K562 (cell line): ENCODE data around the gene GIPR. TPM values are rescaled to one million over a fixed set of nuclear protein-coding genes. Genes with fewer than 3 reads are reported as not detected.
A peak's percentile ranks its signal among the peaks of the same experiment; 100 is the strongest.

Source experiments
- ATF1 ChIP-seq, 2 experiments: fragments of 450-650 bp in 1 of 2; IDR thresholded peaks; 2 replicates each; pipeline ENCODE4 v1.6.1; 2016; ENCODE audit warnings: missing compliant biosample characterization in 1 of 2, missing genetic modification characterization in 1 of 2
- ATF7 ChIP-seq: fragments of 450-650 bp; IDR thresholded peaks from 2 replicates; pipeline ENCODE4 v1.7.1; 2014; ENCODE audit warnings: mild to moderate bottlenecking, moderate library complexity
- BRD9 ChIP-seq: fragments of 450-650 bp; IDR thresholded peaks from 2 replicates; pipeline ENCODE4 v1.6.1; 2018; ENCODE audit warnings: low read depth; ENCODE audit not compliant: partially characterized antibody
- CCNT2 ChIP-seq: IDR thresholded peaks from 2 replicates; pipeline ENCODE4 v1.6.1; 2011; ENCODE audit warnings: borderline replicate concordance, low read depth, mild to moderate bottlenecking, moderate library complexity, mixed read lengths, low read length; ENCODE audit not compliant: insufficient read length; ENCODE audit errors: extremely low read depth
- FOSL1 ChIP-seq: fragments of 200-800 bp; sonication (Bioruptor generic); conservative IDR thresholded peaks from 2 replicates; pipeline ENCODE4 v1.6.1; 2016; ENCODE audit warnings: missing genetic modification characterization, missing compliant biosample characterization
- GABPA ChIP-seq: fragments of 200-800 bp; sonication (Bioruptor generic); conservative IDR thresholded peaks from 2 replicates; pipeline ENCODE4 v1.6.1; 2016; ENCODE audit warnings: low read depth, missing genetic modification characterization, missing compliant biosample characterization
- GATAD2A ChIP-seq: fragments of 450-650 bp; IDR thresholded peaks from 2 replicates; pipeline ENCODE4 v1.6.1; 2017
- HNRNPLL ChIP-seq: fragments of 200-400 bp; formaldehyde crosslinking; IDR thresholded peaks from 2 replicates; pipeline ENCODE4 v1.6.1; 2017; ENCODE audit warnings: low read length, low read depth, mild to moderate bottlenecking; ENCODE audit not compliant: poor library complexity, severe bottlenecking
- MBD2 ChIP-seq: sonication (generic); IDR thresholded peaks from 2 replicates; pipeline ENCODE4 v1.6.1; 2016; ENCODE audit warnings: low read depth, borderline replicate concordance
- MTA1 ChIP-seq: fragments of 450-650 bp; IDR thresholded peaks from 2 replicates; pipeline ENCODE4 v1.6.1; 2017; ENCODE audit warnings: borderline replicate concordance
- MXI1 ChIP-seq: IDR thresholded peaks from 2 replicates; pipeline ENCODE4 v1.6.1; 2011; ENCODE audit warnings: low read depth, mild to moderate bottlenecking, improper control_type of control experiment, low read length
- POLR2B ChIP-seq: fragments of 450-650 bp; IDR thresholded peaks from 2 replicates; pipeline ENCODE4 v1.6.1; 2018; ENCODE audit warnings: low read depth; ENCODE audit not compliant: partially characterized antibody
- RBBP5 ChIP-seq: fragments of 200-600 bp; sonication (generic); IDR thresholded peaks from 2 replicates; pipeline ENCODE4 v1.6.1; 2012; ENCODE audit warnings: borderline replicate concordance, mild to moderate bottlenecking, low read length, control low read depth, inconsistent platforms; ENCODE audit not compliant: insufficient read depth, poor library complexity, severe bottlenecking
- RNF2 ChIP-seq: sonication (generic); IDR thresholded peaks from 2 replicates; pipeline ENCODE4 v1.6.1; 2016
- SIN3A ChIP-seq, 2 experiments: fragments of 150-350 bp in 1 of 2; IDR thresholded peaks; 2 replicates each; pipeline ENCODE4 v1.6.1; 2011 to 2016; ENCODE audit warnings: borderline replicate concordance in 2 of 2, low read depth in 2 of 2, low read length in 2 of 2, mild to moderate bottlenecking in 2 of 2, moderate library complexity in 2 of 2; ENCODE audit not compliant: control insufficient read depth in 1 of 2
- SIX5 ChIP-seq, 2 experiments: IDR thresholded peaks; 2 replicates each; pipeline ENCODE4 v1.6.1; 2011; ENCODE audit warnings: low read length in 2 of 2, borderline replicate concordance in 1 of 2, low read depth in 1 of 2, mild to moderate bottlenecking in 1 of 2, moderate library complexity in 1 of 2; ENCODE audit not compliant: insufficient read depth in 1 of 2
- SP1 ChIP-seq: sonication (generic); formaldehyde crosslinking; IDR thresholded peaks from 2 replicates; pipeline ENCODE4 v1.8.1; 2022; ENCODE audit warnings: mild to moderate bottlenecking, missing genetic modification reagents
- SUPT5H ChIP-seq: fragments of 450-650 bp; IDR thresholded peaks from 2 replicates; pipeline ENCODE4 v1.6.1; 2016
- TAF1 ChIP-seq: IDR thresholded peaks from 2 replicates; pipeline ENCODE4 v1.6.1; 2011; ENCODE audit warnings: mild to moderate bottlenecking, low read length, moderate library complexity; ENCODE audit not compliant: insufficient read depth, control insufficient read depth, severe bottlenecking; ENCODE audit errors: extremely low read depth
- ZNF217 ChIP-seq: sonication (generic); formaldehyde crosslinking; IDR thresholded peaks from 2 replicates; pipeline ENCODE4 v1.8.0; 2022; ENCODE audit warnings: mild to moderate bottlenecking, missing genetic modification reagents
- polyA plus RNA-seq, 8 experiments: library from polyadenylated mRNA; depleted of rRNA in 4 of 8; stranded (reverse) in 5 of 8; unstranded in 3 of 8; fragments of >200 nt; fragmentation: Nextera tagmentation in 2 of 8; fragmentation: Illumina TruSeq in 1 of 8; extraction: Ambion mirVana in 2 of 8; extraction: Trizol in 1 of 8; gene quantifications; 2 replicates each; pipeline versions ENCODE4 v1.2.1 to v1.2.3, GENCODE V29; 2011 to 2014; ENCODE audit warnings: inconsistent platforms in 1 of 8, missing spikeins in 1 of 8
- total RNA-seq, 7 experiments: library from RNA; depleted of rRNA in 6 of 7; stranded (reverse); fragments of >200 nt in 6 of 7; fragmentation: Illumina TruSeq in 2 of 7; extraction: Trizol in 2 of 7; gene quantifications; 2 replicates each; pipeline versions ENCODE4 v1.2.1 to v1.2.3, GENCODE V29; 2011 to 2021; ENCODE audit warnings: low replicate concordance in 1 of 7
- TF ChIP-seq, protein P1 (sequence below): sonication (generic); formaldehyde crosslinking; IDR thresholded peaks from 2 replicates; pipeline ENCODE4 v1.8.0; 2022; ENCODE audit warnings: mild to moderate bottlenecking, missing genetic modification reagents
- TF ChIP-seq, protein P2 (sequence below): sonication (generic); formaldehyde crosslinking; IDR thresholded peaks from 2 replicates; pipeline ENCODE4 v1.8.0; 2022; ENCODE audit warnings: missing genetic modification reagents, mild to moderate bottlenecking, moderate library complexity, borderline replicate concordance

Gene GIPR
- total and polyA plus RNA-seq, 9 of the 15 experiments (the other 6 are each of a cell fraction or from before 2014, with no cell fraction given), result 2.2 to 26.8 (median 12.7) TPM

DNA sequence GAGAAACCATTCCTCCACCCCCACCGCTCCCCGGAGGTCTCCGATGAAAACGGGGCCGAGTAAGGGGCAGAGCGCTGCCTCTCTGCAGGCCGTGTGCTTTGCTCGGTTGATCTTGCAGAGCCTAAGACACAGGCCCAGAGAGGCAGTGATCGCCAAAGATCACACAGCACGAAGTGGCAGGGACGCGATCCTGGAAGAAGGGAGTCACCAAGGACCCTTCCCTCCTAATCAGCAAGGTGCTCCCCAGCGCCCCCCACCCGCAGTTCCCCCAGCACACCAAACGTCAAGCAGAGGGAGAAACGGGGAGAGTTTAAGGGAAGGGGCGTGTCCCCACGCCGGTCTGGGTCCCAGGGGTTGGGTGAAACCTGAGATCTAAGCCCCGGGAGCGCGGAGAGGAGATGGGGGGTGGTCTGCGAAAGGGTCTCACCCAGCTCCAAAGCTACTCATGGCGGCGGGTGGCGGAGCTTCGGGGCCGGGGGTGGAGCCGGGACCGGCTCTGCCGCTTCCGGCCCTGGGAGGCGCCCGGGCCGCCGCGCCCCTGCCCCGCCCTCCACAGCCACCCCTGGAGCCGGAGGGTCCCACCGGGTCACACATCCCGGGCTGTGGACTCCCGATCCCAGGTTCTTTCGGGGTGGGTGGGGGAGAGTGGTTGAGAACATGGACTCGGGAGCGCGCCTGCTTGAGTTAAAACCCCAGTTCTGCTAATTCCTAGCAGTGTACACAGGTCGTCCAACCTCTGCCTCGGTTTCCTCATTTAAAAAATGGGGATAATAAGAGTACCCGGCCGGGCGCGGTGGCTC is 28.9 kb upstream of the GIPR start, which contains the start of gene EML2 (continued):
- TF ChIP-seq, protein P1, sequence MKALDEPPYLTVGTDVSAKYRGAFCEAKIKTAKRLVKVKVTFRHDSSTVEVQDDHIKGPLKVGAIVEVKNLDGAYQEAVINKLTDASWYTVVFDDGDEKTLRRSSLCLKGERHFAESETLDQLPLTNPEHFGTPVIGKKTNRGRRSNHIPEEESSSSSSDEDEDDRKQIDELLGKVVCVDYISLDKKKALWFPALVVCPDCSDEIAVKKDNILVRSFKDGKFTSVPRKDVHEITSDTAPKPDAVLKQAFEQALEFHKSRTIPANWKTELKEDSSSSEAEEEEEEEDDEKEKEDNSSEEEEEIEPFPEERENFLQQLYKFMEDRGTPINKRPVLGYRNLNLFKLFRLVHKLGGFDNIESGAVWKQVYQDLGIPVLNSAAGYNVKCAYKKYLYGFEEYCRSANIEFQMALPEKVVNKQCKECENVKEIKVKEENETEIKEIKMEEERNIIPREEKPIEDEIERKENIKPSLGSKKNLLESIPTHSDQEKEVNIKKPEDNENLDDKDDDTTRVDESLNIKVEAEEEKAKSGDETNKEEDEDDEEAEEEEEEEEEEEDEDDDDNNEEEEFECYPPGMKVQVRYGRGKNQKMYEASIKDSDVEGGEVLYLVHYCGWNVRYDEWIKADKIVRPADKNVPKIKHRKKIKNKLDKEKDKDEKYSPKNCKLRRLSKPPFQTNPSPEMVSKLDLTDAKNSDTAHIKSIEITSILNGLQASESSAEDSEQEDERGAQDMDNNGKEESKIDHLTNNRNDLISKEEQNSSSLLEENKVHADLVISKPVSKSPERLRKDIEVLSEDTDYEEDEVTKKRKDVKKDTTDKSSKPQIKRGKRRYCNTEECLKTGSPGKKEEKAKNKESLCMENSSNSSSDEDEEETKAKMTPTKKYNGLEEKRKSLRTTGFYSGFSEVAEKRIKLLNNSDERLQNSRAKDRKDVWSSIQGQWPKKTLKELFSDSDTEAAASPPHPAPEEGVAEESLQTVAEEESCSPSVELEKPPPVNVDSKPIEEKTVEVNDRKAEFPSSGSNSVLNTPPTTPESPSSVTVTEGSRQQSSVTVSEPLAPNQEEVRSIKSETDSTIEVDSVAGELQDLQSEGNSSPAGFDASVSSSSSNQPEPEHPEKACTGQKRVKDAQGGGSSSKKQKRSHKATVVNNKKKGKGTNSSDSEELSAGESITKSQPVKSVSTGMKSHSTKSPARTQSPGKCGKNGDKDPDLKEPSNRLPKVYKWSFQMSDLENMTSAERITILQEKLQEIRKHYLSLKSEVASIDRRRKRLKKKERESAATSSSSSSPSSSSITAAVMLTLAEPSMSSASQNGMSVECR (CRISPR knock-in tag), result peak; percentile 28; the same call in 1 of the 2 replicates
- 0 out of 2 replicates have a peak, but pooled peaks have one; percentile 79 for TF ChIP-seq GATAD2A
- peak; percentile 39 for TF ChIP-seq BRD9
- no peak for TF ChIP-seq SIX5 (IDR thresholded peaks at IDR 0.05; ENCODE audit: borderline replicate concordance in 1 of 2, insufficient read depth in 1 of 2, low read depth in 1 of 2, low read length in 2 of 2)
- TF ChIP-seq MBD2, result peak; percentile 5; the same call in 1 of the 2 replicates
- 0 out of 2 replicates have a peak, but pooled peaks have one; percentile 56 for TF ChIP-seq MXI1
- TF ChIP-seq HNRNPLL, result peak; percentile 31
- peak; percentile 19; the same call in 1 of the 2 replicates for TF ChIP-seq ATF7
- TF ChIP-seq ZNF217, result no peak
- no peak for TF ChIP-seq ATF1 (CRISPR knock-in tag; IDR thresholded peaks at IDR 0.05)
- no peak for TF ChIP-seq ATF1 (tag; IDR thresholded peaks at IDR 0.05)
- peak; percentile 52 for TF ChIP-seq POLR2B
- peak; percentile 44 to 66; a peak in 1 of 4 replicates for TF ChIP-seq SIN3A (IDR thresholded peaks at IDR 0.05; ENCODE audit: borderline replicate concordance in 2 of 2, control insufficient read depth in 1 of 2, low read depth in 2 of 2, low read length in 2 of 2)
- TF ChIP-seq GABPA (tag), result peak; percentile 58
- TF ChIP-seq MTA1, result 0 out of 2 replicates have a peak, but pooled peaks have one; percentile 47
- TF ChIP-seq SP1 (CRISPR knock-in tag), result peak; percentile 46; the same call in 1 of the 2 replicates
- peak; percentile 54 for TF ChIP-seq RBBP5
- no peak for TF ChIP-seq RNF2
- peak; percentile 60 for TF ChIP-seq CCNT2
- 0 out of 2 replicates have a peak, but pooled peaks have one; percentile 25 for TF ChIP-seq FOSL1 (tag)
- peak; percentile 47 for TF ChIP-seq TAF1
- peak; percentile 42; the same call in 1 of the 2 replicates for TF ChIP-seq SUPT5H
- TF ChIP-seq, protein P2, sequence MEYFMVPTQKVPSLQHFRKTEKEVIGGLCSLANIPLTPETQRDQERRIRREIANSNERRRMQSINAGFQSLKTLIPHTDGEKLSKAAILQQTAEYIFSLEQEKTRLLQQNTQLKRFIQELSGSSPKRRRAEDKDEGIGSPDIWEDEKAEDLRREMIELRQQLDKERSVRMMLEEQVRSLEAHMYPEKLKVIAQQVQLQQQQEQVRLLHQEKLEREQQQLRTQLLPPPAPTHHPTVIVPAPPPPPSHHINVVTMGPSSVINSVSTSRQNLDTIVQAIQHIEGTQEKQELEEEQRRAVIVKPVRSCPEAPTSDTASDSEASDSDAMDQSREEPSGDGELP (CRISPR knock-in tag), result peak; percentile 15; the same call in 1 of the 2 replicates
